ENCODE results near the gene ALDH8A1. TPM values are rescaled to one million over a fixed set of nuclear protein-coding genes. Genes with fewer than 3 reads are reported as not detected.

Gene ALDH8A1
- total RNA-seq, 1 donor from 2014 or later, result 1.2 TPM

GRCh38 chr6:134891633-134892032, 58.3 kb downstream of the ALDH8A1 start:
- Mint-ChIP-seq H3K4me1 (no peaks in the 10 kb centered on the region), H3K27ac (no peak overlapping the region), H3K27me3 (peaks cover 11% of the 10 kb centered on the region), H3K4me3 (no peak overlapping the region), H3K36me3 (ENCODE audit: low read depth) (no peaks in the 10 kb centered on the region), H3K9me3 (peaks cover 4% of the 10 kb centered on the region)
- DNase-seq, result no peak
- intact Hi-C loops (cut with micrococcal nuclease), result no loop called here

- no peaks in the 10 kb centered on the region for H3K36me3 Mint-ChIP-seq (ENCODE audit: low read depth)
- H3K4me1 Mint-ChIP-seq, result no peaks in the 10 kb centered on the region
- DNase-seq, result no peak
- intact Hi-C loops (cut with micrococcal nuclease), result no loop called here
- H3K27me3 Mint-ChIP-seq, result peaks cover 32% of the 10 kb centered on the region
- no peak overlapping the region for H3K4me3 Mint-ChIP-seq
- H3K27ac Mint-ChIP-seq, result no peak overlapping the region
- H3K9me3 Mint-ChIP-seq, result peaks cover 4% of the 10 kb centered on the region
These were observed 61.6 kb downstream of the ALDH8A1 start for GRCh38 chr6:134888316-134888715.

- no peak overlapping the region for H3K27ac Mint-ChIP-seq
- intact Hi-C loops (cut with micrococcal nuclease), result loop anchor here (5.0 kb wide), 1 partner anchor 242 kb away; no protein-coding TSS in a partner anchor
- H3K9me3 Mint-ChIP-seq, result no peaks in the 10 kb centered on the region
- H3K27me3 Mint-ChIP-seq, result peaks cover 26% of the 10 kb centered on the region
- no peaks in the 10 kb centered on the region for H3K36me3 Mint-ChIP-seq (ENCODE audit: low read depth)
- H3K4me3 Mint-ChIP-seq, result no peak overlapping the region
- no peaks in the 10 kb centered on the region for H3K4me1 Mint-ChIP-seq
- DNase-seq, result no peak
These were observed 65.1 kb downstream of the ALDH8A1 start for GRCh38 chr6:134884752-134885151.

- no peaks in the 10 kb centered on the region for H3K4me1 Mint-ChIP-seq
- DNase-seq, result no peak
- no peak overlapping the region for H3K27ac Mint-ChIP-seq
- H3K27me3 Mint-ChIP-seq, result peaks cover 26% of the 10 kb centered on the region
- intact Hi-C loops (cut with micrococcal nuclease), result loop anchor here (5.0 kb wide), 1 partner anchor 241 kb away; no protein-coding TSS in a partner anchor
- H3K36me3 Mint-ChIP-seq (ENCODE audit: low read depth), result no peaks in the 10 kb centered on the region
- no peaks in the 10 kb centered on the region for H3K9me3 Mint-ChIP-seq
- no peak overlapping the region for H3K4me3 Mint-ChIP-seq
These were observed 66.6 kb downstream of the ALDH8A1 start for GRCh38 chr6:134883314-134883713.

GRCh38 chr6:134882426-134883038, 67.4 kb downstream of the ALDH8A1 start:
- no peak overlapping the region for H3K4me3 Mint-ChIP-seq
- peak; percentile 86 for DNase-seq
- intact Hi-C loops (cut with micrococcal nuclease), result loop anchor here (1.0 to 5.0 kb wide), 4 partner anchors 240 to 759 kb away; no protein-coding TSS in a partner anchor
- H3K27me3 Mint-ChIP-seq, result peaks cover 23% of the 10 kb centered on the region
- no peak overlapping the region for H3K27ac Mint-ChIP-seq
- H3K9me3 Mint-ChIP-seq, result no peaks in the 10 kb centered on the region
- H3K36me3 Mint-ChIP-seq (ENCODE audit: low read depth), result no peaks in the 10 kb centered on the region
- no peaks in the 10 kb centered on the region for H3K4me1 Mint-ChIP-seq

GRCh38 chr6:134880487-134881190, 69.3 kb downstream of the ALDH8A1 start:
- H3K9me3 Mint-ChIP-seq, result peaks cover 2% of the 10 kb centered on the region
- no peak overlapping the region for H3K27ac Mint-ChIP-seq
- H3K4me1 Mint-ChIP-seq, result no peaks in the 10 kb centered on the region
- H3K4me3 Mint-ChIP-seq, result no peak overlapping the region
- intact Hi-C loops (cut with micrococcal nuclease), result loop anchor here (5.0 kb wide), 1 partner anchor 238 kb away; no protein-coding TSS in a partner anchor
- H3K27me3 Mint-ChIP-seq, result peaks cover 18% of the 10 kb centered on the region
- DNase-seq, result no peak
- H3K36me3 Mint-ChIP-seq (ENCODE audit: low read depth), result no peaks in the 10 kb centered on the region

GRCh38 chr6:134878136-134878535, 71.8 kb downstream of the ALDH8A1 start:
- peaks cover 10% of the 10 kb centered on the region for H3K9me3 Mint-ChIP-seq
- no peak overlapping the region for H3K4me3 Mint-ChIP-seq
- no peak overlapping the region for H3K27ac Mint-ChIP-seq
- intact Hi-C loops (cut with micrococcal nuclease), result no loop called here
- peaks cover under 1% of the 10 kb centered on the region for H3K27me3 Mint-ChIP-seq
- H3K36me3 Mint-ChIP-seq (ENCODE audit: low read depth), result no peaks in the 10 kb centered on the region
- peaks cover 5% of the 10 kb centered on the region for H3K4me1 Mint-ChIP-seq
- no peak for DNase-seq

- H3K27me3 Mint-ChIP-seq, result no peaks in the 10 kb centered on the region
- no peak overlapping the region for H3K4me3 Mint-ChIP-seq
- intact Hi-C loops (cut with micrococcal nuclease), result no loop called here
- peaks cover 12% of the 10 kb centered on the region for H3K4me1 Mint-ChIP-seq
- H3K27ac Mint-ChIP-seq, result no peak overlapping the region
- peaks cover 10% of the 10 kb centered on the region for H3K9me3 Mint-ChIP-seq
- no peaks in the 10 kb centered on the region for H3K36me3 Mint-ChIP-seq (ENCODE audit: low read depth)
- DNase-seq, result no peak
These were observed 74.5 kb downstream of the ALDH8A1 start for GRCh38 chr6:134875367-134875766.

GRCh38 chr6:134873500-134874388, 76.2 kb downstream of the ALDH8A1 start:
- no peak overlapping the region for H3K27ac Mint-ChIP-seq
- peaks cover 12% of the 10 kb centered on the region for H3K4me1 Mint-ChIP-seq
- no peaks in the 10 kb centered on the region for H3K27me3 Mint-ChIP-seq
- H3K9me3 Mint-ChIP-seq, result peaks cover 10% of the 10 kb centered on the region
- peak overlapping the region; percentile 35 for H3K4me3 Mint-ChIP-seq
- H3K36me3 Mint-ChIP-seq (ENCODE audit: low read depth), result no peaks in the 10 kb centered on the region
- intact Hi-C loops (cut with micrococcal nuclease), result no loop called here
- peak; percentile 70 for DNase-seq

- DNase-seq, result no peak
- Mint-ChIP-seq H3K4me3 (no peak overlapping the region), H3K27me3 (no peaks in the 10 kb centered on the region), H3K36me3 (ENCODE audit: low read depth) (no peaks in the 10 kb centered on the region), H3K4me1 (peaks cover 12% of the 10 kb centered on the region), H3K27ac (no peak overlapping the region), H3K9me3 (peaks cover 10% of the 10 kb centered on the region)
- intact Hi-C loops (cut with micrococcal nuclease), result no loop called here
These were observed 79.0 kb downstream of the ALDH8A1 start for GRCh38 chr6:134870677-134871498.

- no peaks in the 10 kb centered on the region for H3K36me3 Mint-ChIP-seq (ENCODE audit: low read depth)
- no peaks in the 10 kb centered on the region for H3K27me3 Mint-ChIP-seq
- intact Hi-C loops (cut with micrococcal nuclease), result no loop called here
- H3K9me3 Mint-ChIP-seq, result no peaks in the 10 kb centered on the region
- H3K27ac Mint-ChIP-seq, result no peak overlapping the region
- peaks cover 10% of the 10 kb centered on the region for H3K4me1 Mint-ChIP-seq
- no peak for DNase-seq
- no peak overlapping the region for H3K4me3 Mint-ChIP-seq
These were observed 81.1 kb downstream of the ALDH8A1 start for GRCh38 chr6:134868812-134869211.

All from activated CD4-positive, alpha-beta T cell treated with anti-CD3 and anti-CD28 coated beads, Interleukin-2, amount 10 ng/mL, durations not matched to agents 24 days and 14 days (primary cell).